Prostate gland (tissue), 2 donors: ENCODE measurements around the gene KIAA1755.

Experiments used
- POLR2A ChIP-seq: fragments of 450-650 bp; IDR thresholded peaks from one replicate; pipeline ENCODE4 v1.6.1; 2016; ENCODE audit warnings: antibody characterized with exemption, mild to moderate bottlenecking
- TF ChIP-seq, protein P1 (sequence below), 4 experiments: fragments of 200-600 bp in 2 of 4; fragments of 450-650 bp in 2 of 4; sonication (generic) in 2 of 4; IDR thresholded peaks; 1 replicate in 3 of 4; 2 replicates in 1 of 4; pipeline ENCODE4 v1.5.1; 2016 to 2019; ENCODE audit warnings: antibody characterized with exemption in 4 of 4, mild to moderate bottlenecking in 2 of 4, moderate library complexity in 2 of 4

DNA sequence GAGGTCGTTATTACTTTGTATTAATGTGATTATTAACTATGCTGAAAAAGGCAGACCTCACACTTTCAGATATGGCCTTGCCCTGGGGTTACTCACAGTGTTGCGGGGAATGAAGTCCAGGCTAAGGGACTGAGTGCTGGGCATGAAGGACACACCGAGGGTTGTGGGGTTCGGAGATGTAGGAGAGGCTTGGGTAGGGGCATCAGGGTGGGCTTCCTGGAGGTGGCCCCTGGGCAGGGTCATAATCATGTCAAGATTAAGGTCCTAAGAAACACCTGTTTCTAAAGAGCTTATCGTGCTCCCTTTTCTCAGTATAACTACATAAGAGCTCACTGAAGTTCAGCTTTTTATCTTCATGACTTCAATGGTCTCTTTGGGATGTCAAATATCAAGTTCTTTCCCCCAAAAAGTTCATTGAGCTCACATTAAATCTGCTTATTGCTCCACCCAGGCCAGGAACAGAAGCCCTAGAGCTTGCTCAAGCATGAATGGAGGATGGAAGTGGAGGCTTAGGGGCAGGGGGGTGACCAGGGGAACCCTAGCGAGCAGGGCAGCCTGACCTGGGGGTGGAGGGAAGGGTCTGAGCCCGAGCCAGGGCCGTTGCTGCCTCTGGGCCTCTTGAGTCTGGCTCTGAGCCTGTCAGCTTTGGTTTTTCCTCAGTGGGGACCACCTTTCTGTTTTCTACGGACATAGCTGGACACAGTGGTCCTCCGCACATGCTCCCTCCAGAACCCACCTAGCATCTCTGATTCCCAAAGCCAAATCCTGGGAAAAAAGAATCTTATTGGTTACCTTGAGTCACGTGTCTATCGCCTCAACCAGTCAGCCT, 58.2 kb downstream of the KIAA1755 start:
- TF ChIP-seq, protein P1, sequence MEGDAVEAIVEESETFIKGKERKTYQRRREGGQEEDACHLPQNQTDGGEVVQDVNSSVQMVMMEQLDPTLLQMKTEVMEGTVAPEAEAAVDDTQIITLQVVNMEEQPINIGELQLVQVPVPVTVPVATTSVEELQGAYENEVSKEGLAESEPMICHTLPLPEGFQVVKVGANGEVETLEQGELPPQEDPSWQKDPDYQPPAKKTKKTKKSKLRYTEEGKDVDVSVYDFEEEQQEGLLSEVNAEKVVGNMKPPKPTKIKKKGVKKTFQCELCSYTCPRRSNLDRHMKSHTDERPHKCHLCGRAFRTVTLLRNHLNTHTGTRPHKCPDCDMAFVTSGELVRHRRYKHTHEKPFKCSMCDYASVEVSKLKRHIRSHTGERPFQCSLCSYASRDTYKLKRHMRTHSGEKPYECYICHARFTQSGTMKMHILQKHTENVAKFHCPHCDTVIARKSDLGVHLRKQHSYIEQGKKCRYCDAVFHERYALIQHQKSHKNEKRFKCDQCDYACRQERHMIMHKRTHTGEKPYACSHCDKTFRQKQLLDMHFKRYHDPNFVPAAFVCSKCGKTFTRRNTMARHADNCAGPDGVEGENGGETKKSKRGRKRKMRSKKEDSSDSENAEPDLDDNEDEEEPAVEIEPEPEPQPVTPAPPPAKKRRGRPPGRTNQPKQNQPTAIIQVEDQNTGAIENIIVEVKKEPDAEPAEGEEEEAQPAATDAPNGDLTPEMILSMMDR (IDR thresholded peaks at IDR 0.05), result no peak
- no peak for TF ChIP-seq POLR2A
